Right lobe of liver (tissue), 6 donors: ENCODE data around the gene SLC28A3. TPM values are rescaled to one million over a fixed set of nuclear protein-coding genes. Genes with fewer than 3 reads are reported as not detected.

Experiments used
- ATAC-seq, 4 donors: fragments of 200-7000 bp; cut with Tn5 transposase; one replicate each; pipeline ENCODE4 v1.9.1; 2020; ENCODE audit warnings: mild to moderate bottlenecking in 4 of 4, moderate library complexity in 4 of 4
- DNase-seq, 3 donors: peaks; one replicate each; pipeline ENCODE4 v3.0.0-alpha.2; 2020
- H3K27ac ChIP-seq, 3 donors: fragments of 200-600 bp; one replicate each; pipeline ENCODE4 v1.8.0; 2022
- H3K27me3 ChIP-seq, 2 donors: fragments of 200-600 bp; one replicate each; pipeline ENCODE4 v1.8.0; 2022
- H3K36me3 ChIP-seq, 4 donors: fragments of 200-600 bp; sonication (generic) in 1 of 4; one replicate each; pipeline versions ENCODE4 v1.5.1 to v1.8.0; 2017 to 2022; ENCODE audit warnings: control low read depth in 1 of 4
- H3K4me1 ChIP-seq, 4 donors: fragments of 200-600 bp; sonication (generic) in 1 of 4; one replicate each; pipeline versions ENCODE4 v1.5.1 to v1.8.0; 2017 to 2022; ENCODE audit warnings: control low read depth in 1 of 4
- H3K4me3 ChIP-seq, 3 donors: fragments of 200-600 bp; one replicate each; pipeline ENCODE4 v1.8.0; 2022
- H3K9me3 ChIP-seq, 4 donors: fragments of 200-600 bp; sonication (generic) in 1 of 4; one replicate each; pipeline versions ENCODE4 v1.5.1 to v1.8.0; 2017 to 2022; ENCODE audit warnings: control low read depth in 1 of 4
- POLR2A ChIP-seq: fragments of 450-650 bp; IDR thresholded peaks from one replicate; pipeline ENCODE4 v1.6.1; 2017; ENCODE audit warnings: antibody characterized with exemption, mild to moderate bottlenecking
- WGBS: methylation state at CpG from one replicate; pipeline ENCODE4 v1.1.6; 2018; ENCODE audit warnings: low coverage, low lambda C conversion rate; ENCODE audit not compliant: insufficient coverage; ENCODE audit errors: missing lambda C conversion rate; 5-methylcytosine and 5-hydroxymethylcytosine counted together
- intact Hi-C, 2 donors: fragments of 100-400 bp; cut with DNase I; formaldehyde crosslinking; loops; one replicate each; pipeline versions ENCODE4 v1.11.2 to v1.14.1; 2022
- total RNA-seq, 6 experiments: library from RNA; depleted of rRNA in 2 of 6; stranded (reverse); fragments of >200 nt in 2 of 6; fragmentation: NEBNext Ultra II Directional in 3 of 6; extraction: Animal tissue kit (Norgen Biotek cat#: 25700) in 3 of 6; gene quantifications; one replicate each; pipeline versions ENCODE4 v1.1.0 to v1.2.4, GENCODE V29; 2016 to 2023
- TF ChIP-seq, protein P1 (sequence below), 4 donors: fragments of 200-600 bp in 3 of 4; fragments of 450-650 bp in 1 of 4; IDR thresholded peaks; one replicate each; pipeline versions ENCODE4 v1.5.1 to v1.8.0; 2016 to 2022; ENCODE audit warnings: antibody characterized with exemption in 4 of 4, mild to moderate bottlenecking in 2 of 4
- donor health status: DM: no; HTN: yes; CAD: no.
- donor health status: DM: no; HTN: no; CAD: no.
- donor health status: DM: no; HTN: no; CAD: no.
- donor health status: DM: no; HTN: yes; CAD: no.
- donor health status: DM: no; HTN: yes; CAD: no.

SLC28A3 gene
- total RNA-seq, 6 experiments from 2014 or later, result 0.07 to 0.16 (median 0.12) TPM

DNA sequence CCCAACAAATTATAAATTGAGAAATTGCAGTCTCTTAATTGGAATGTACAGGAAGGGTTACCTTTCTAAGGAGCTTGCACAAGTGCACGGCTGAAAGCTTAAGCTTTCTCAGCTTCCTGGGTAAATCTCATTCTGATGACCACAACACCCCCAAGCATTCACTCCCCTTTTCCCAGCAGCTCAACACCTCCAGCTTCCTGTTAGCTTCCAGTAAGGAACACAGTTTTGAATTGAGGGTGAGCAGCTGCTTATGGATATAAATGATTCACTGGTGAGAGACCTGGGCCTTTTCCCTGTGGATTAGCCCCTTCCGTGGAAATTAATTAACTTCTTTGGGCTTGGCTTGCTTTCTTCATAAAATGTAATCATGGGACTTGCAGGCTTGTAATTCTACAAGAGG lies 101.2 kb downstream of the SLC28A3 start:
- Histone ChIP-seq H3K27me3 (no peaks in the 10 kb centered on the region), H3K27ac (no peak overlapping the region), H3K36me3 (no peaks in the 10 kb centered on the region), H3K4me3 (no peak overlapping the region), H3K4me1 (no peaks in the 10 kb centered on the region), H3K9me3 (no peaks in the 10 kb centered on the region)
- DNase-seq (no peak), ATAC-seq (no peak)
- WGBS, result 54% methylated on average over 2 of the region's 2 CpGs
- TF ChIP-seq POLR2A, result no peak
- TF ChIP-seq, protein P1, sequence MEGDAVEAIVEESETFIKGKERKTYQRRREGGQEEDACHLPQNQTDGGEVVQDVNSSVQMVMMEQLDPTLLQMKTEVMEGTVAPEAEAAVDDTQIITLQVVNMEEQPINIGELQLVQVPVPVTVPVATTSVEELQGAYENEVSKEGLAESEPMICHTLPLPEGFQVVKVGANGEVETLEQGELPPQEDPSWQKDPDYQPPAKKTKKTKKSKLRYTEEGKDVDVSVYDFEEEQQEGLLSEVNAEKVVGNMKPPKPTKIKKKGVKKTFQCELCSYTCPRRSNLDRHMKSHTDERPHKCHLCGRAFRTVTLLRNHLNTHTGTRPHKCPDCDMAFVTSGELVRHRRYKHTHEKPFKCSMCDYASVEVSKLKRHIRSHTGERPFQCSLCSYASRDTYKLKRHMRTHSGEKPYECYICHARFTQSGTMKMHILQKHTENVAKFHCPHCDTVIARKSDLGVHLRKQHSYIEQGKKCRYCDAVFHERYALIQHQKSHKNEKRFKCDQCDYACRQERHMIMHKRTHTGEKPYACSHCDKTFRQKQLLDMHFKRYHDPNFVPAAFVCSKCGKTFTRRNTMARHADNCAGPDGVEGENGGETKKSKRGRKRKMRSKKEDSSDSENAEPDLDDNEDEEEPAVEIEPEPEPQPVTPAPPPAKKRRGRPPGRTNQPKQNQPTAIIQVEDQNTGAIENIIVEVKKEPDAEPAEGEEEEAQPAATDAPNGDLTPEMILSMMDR (IDR thresholded peaks at IDR 0.05), result no peak
- intact Hi-C loops, result no loop called here

DNA sequence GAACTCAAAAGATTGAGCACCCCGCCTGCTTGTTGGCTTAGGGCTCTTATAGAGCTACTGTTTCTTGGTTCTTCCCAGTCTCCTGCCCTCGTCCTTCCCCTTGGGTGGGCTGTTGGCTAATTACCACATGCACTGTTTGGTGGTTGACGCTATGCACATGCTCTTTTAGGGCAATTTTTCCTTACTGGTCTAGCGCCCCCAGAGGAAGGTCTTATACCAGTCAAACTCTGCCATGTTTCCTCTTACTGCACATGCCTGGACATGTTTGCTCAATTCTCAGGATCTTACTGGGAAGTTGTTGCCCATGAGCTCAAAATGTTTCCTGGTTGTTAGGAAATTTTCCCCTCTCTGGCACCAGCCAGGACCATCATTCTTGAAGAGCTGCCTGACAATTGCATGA lies 101.9 kb downstream of the SLC28A3 start:
- no peaks in the 10 kb centered on the region for H3K9me3 ChIP-seq
- no peak overlapping the region for H3K4me3 ChIP-seq
- intact Hi-C loops, result no loop called here
- H3K27ac ChIP-seq, result no peak overlapping the region
- no peaks in the 10 kb centered on the region for H3K36me3 ChIP-seq
- H3K27me3 ChIP-seq, result no peaks in the 10 kb centered on the region
- WGBS, result 69% methylated on average over 4 of the region's 4 CpGs
- DNase-seq (no peak), ATAC-seq (no peak)
- no peaks in the 10 kb centered on the region for H3K4me1 ChIP-seq
- TF ChIP-seq, protein P1 (IDR thresholded peaks at IDR 0.05), result no peak
- no peak for TF ChIP-seq POLR2A

DNA sequence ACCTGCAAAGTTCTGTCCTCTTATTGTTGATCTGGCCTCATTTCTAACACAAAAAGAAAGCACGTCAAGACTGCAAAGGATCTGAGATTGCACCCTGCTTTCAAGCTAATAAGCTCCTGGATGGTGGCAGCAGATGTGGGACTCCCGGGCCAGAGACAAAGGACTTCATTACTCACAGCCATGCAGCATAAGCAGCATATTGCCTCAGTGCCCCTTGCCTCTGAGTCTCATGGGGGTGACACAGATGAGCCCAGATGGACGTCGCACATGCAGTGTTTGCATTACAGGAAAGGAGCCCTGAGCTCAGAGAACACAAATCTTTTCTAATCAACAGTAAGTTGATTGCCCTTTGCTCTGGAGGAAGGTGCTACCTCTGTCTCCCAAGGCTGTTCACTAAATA lies 105.0 kb downstream of the SLC28A3 start:
- TF ChIP-seq, protein P1 (IDR thresholded peaks at IDR 0.05), result no peak
- TF ChIP-seq POLR2A, result no peak
- H3K27ac ChIP-seq, result no peak overlapping the region
- H3K36me3 ChIP-seq, result no peaks in the 10 kb centered on the region
- H3K4me3 ChIP-seq, result no peak overlapping the region
- no peak for DNase-seq
- H3K4me1 ChIP-seq, result no peaks in the 10 kb centered on the region
- WGBS, result 83% methylated on average over 2 of the region's 4 CpGs
- no peaks in the 10 kb centered on the region for H3K9me3 ChIP-seq
- ATAC-seq, result no peak
- H3K27me3 ChIP-seq, result no peaks in the 10 kb centered on the region
- intact Hi-C loops, result no loop called here

DNA sequence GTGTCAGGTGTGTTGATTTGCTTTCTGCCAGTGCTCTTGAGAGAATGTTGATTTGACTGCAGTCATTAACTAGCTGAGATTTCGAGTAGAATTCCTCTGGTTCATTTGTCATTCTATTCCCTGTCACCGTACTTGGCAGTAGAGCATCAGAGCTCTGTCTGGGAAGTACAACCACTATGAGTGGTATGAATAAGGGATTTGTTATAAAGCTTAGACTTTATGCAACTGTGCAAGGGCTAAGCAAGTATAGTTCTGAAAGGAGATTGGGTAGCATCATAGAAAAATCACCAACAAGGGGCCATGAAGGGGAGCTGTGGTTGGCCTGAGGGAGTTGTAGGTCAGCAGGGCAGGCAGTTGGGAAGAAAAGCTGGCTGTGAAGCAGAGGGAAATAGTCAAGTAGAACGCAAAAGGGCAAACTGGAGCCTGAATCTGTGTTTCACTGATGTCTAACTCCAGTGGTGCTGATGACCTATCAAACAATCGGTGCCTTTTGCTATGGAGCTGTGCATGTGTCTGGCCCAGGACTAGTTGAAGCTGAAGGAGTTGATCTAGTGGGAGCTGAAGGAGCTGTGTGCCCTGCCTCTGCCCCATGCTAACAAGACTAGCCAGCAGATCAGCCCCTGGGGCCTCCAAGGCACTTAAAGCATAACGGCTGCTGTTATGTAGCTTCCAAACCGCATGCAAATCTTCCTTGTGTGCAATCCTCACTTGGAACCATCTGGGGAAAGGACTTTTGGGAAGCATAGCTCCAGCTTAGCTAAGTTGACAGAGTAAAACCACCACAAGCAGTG lies 110.0 kb downstream of the SLC28A3 start:
- no peaks in the 10 kb centered on the region for H3K36me3 ChIP-seq
- no peak for DNase-seq
- ATAC-seq, result no peak
- H3K27ac ChIP-seq, result no peak overlapping the region
- no peaks in the 10 kb centered on the region for H3K27me3 ChIP-seq
- no peaks in the 10 kb centered on the region for H3K4me1 ChIP-seq
- 56% methylated on average over 5 of the region's 6 CpGs for WGBS
- no peak overlapping the region for H3K4me3 ChIP-seq
- TF ChIP-seq, protein P1 (IDR thresholded peaks at IDR 0.05), result no peak
- no peak for TF ChIP-seq POLR2A
- intact Hi-C loops, result no loop called here
- H3K9me3 ChIP-seq, result no peaks in the 10 kb centered on the region
